Stimulated activated CD8-positive, alpha-beta memory T cell treated with anti-CD3 and anti-CD28 coated beads, Interleukin-12 subunit alpha, Interleukin-12 subunit beta, amount 100 ng/mL, for 4 hours (primary cell): ENCODE measurements around the gene PIK3AP1.
A peak's percentile ranks its signal among the peaks of the same experiment; 100 is the strongest.

Experiments
- DNase-seq: peaks from one replicate; pipeline ENCODE4 v3.0.0-alpha.2; 2020; ENCODE audit warnings: low read depth

Gene PIK3AP1

GRCh38 chr10:96608805-96609204 is 111.5 kb downstream of the PIK3AP1 start:
- no peak for DNase-seq

GRCh38 chr10:96608262-96608661 is 112.1 kb downstream of the PIK3AP1 start:
- no peak for DNase-seq

GRCh38 chr10:96606946-96607345 is 113.4 kb downstream of the PIK3AP1 start:
- DNase-seq, result no peak

- DNase-seq, result no peak
Observed at GRCh38 chr10:96606216-96606615, 114.1 kb downstream of the PIK3AP1 start.

DNA sequence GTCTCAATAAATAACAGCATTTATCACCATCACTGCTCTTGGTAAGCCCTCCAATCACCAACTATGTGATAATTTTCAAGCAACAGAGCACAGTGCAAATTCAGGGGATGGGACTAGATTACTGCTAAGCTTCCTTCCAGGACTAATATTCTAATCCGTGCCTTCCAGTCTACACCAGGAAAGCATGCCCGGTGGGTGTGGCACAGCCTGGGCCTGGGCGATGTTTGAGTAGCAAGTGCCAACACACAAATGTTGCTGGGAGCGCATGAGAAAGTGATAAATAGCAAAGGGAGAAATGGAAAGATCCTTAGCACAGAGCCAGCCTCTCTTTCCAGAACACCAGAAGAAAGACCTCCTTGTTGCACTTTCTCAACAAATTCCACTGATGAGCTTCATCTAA is 120.0 kb downstream of the PIK3AP1 start:
- DNase-seq, result no peak

DNA sequence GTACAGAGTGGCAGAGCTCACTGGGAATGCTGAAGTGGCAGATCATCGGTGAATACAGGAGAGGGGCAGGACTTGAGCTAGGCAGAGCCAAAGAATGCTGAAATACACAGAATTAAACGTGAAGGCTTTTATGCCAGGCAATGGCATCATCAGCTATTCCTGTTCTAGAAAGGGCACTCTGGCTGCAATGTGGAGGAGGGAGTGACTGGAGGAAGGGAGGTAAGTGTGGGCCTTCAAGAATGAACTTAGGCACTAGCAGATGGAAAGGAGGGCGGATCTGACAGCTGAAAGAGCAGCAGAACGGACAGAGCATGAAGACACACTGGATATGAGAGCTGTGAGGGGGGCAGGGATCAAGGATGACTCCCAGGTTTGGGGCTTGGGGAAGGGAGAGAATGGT is 121.5 kb downstream of the PIK3AP1 start:
- no peak for DNase-seq

DNA sequence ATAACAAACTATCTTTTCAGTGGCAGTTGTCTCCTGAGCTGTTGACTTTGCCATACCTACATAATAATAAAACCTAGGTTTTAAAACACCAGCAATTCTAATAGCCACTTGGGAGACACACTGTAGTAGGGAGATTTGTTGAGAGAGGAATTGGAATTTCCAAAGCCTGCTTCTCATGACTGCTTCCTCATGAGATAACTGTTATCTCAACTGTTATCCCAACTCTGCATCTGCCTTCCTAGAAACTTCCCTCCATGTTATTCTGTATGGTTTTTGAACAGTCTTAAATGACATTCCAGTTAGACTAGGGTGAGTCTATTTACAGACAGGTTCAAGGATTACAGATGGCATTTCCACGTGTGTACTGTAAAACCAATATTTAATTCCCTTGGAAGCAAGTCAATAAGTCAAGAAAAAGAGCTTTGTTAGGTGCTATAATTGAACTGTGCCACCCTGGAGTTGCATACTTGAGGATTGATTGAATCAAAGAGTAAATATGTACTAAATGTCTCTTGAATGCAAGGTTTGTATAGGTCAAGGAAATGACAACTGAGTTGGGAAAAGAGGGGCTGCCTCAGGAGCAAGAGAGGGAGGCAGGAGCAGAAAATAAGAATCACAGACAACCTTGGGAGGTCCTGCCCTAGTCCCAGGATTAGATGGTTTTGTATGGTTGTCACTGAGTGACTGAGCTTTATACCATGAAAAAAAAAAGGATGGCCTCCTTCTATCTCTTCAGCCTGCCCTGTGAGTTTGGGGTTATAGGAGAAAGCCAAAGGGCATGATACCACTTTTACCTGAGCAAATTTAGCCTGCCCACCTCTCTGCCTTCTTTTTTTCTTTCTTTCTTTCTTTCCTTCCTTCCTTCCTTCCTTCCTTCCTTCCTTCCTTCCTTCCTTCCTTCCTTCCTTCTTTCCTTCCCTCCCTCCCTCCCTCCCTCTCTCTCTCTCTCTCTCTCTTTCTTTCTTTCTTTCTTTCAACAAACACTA is 123.6 kb downstream of the PIK3AP1 start:
- DNase-seq, result no peak

- DNase-seq, result no peak
Observed at GRCh38 chr10:96595741-96596140, 124.6 kb downstream of the PIK3AP1 start.

DNA sequence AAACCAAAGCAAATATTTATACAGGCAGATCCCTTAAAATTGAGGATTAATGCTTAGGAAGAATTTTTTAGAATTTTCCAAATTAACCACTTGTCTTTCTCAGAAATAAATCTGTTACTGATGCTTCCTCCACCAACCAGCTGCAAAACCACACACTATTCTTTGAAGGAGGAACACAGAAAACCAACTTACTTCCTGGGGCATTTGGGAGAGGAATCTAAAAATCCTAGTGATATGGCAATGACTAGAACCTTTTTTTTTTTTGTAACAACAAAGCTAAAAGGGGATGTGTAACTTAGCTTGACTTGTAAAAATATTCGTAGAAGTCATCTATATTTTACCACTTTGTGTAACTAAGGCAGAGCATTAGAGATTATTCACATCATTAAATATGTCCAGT is 128.4 kb downstream of the PIK3AP1 start:
- no peak for DNase-seq

DNA sequence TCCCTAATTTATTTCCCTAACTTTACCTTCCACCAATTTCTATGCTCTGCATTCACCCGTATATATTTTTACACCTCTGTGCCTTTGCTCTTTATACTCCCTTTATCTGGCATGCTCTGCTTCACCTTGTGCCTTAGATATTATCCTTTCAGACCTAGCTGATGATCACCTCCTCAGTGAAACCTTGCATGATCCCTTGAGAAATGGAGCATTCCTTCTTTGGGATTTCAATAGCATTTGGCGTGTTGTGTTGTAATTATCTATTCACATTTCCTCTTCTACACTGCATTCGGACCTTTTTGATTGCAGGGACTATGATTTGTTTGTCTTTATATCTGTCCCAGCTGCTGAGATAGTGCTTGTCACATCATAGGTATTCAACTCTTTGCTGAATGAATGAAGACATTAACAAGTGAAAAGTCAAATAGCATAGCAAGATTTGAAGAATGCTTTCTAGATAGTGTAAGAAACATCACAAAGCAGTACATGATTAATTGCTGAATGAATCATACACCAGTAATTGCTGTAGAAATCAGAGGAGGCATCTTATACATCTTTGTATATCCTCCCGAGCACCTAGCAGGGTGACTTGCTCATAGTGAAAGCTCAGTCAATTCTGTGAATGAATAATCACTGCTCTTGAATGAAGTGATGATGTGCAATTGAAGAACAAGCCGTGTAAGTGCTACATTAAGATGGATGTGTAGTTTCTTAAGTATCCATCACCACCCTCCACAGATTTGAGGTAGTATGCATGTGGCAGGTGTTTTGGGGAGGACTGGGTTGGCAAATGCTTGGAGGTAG is 131.5 kb downstream of the PIK3AP1 start:
- DNase-seq, result no peak

DNA sequence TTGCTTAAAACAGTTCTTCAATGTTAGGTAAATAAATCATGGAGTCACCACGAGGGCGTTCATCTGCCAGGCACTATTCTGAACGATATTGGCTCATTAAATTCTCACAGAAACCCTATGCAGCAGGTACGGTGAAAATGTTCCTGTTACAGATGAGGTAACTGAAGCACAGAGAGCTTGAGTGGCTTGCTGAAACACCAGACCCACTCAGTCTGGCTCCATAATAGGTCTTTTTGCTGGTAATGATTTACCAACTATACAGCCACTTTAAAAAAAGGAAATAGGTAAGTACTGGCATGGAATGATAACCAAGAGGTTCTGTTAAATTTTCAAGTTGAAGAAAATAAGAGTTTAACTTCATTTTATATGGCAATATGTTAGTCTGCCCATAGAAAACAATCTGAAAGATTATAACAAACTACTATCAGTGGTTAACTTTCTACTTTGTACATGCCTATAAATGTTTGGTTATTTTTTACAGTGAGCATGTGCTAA is 132.2 kb downstream of the PIK3AP1 start:
- no peak for DNase-seq

DNA sequence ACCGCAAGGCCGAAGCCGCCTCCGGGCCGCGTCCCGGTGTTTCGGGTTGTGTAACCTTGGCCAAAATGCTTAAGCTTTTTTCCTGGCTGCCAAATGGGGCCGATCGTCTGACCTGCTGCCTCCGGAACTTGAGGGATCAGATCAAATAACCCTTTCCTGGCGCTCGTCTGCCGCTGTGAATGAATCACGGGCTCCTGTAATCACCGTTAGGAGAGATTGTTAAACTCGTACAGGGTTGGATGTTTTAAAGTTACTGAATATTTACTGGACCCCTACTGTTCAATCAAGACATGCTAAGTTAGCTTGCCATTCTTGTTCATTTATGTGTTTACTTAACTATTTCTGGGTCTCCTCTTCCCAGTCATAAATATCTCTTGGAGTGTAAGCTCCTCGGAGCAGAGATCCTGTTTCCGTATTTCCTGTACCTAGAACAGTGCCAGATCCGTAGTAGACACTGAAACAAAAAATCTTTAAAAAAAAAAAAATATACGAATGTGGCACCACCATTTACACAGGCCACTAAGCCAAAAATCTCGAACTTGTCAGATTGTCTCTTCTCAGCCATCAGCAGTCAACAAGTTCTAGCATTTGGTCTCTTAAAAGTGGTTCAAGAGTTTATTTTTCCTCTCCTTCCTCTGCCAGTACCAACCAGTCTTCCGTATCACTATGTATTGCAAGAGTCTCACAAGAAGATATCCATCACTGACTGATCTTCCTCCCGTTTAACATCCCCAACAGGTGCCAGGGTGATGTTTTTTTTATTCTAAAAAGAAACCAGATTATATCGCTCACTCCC is 132.9 kb downstream of the PIK3AP1 start:
- no peak for DNase-seq

DNA sequence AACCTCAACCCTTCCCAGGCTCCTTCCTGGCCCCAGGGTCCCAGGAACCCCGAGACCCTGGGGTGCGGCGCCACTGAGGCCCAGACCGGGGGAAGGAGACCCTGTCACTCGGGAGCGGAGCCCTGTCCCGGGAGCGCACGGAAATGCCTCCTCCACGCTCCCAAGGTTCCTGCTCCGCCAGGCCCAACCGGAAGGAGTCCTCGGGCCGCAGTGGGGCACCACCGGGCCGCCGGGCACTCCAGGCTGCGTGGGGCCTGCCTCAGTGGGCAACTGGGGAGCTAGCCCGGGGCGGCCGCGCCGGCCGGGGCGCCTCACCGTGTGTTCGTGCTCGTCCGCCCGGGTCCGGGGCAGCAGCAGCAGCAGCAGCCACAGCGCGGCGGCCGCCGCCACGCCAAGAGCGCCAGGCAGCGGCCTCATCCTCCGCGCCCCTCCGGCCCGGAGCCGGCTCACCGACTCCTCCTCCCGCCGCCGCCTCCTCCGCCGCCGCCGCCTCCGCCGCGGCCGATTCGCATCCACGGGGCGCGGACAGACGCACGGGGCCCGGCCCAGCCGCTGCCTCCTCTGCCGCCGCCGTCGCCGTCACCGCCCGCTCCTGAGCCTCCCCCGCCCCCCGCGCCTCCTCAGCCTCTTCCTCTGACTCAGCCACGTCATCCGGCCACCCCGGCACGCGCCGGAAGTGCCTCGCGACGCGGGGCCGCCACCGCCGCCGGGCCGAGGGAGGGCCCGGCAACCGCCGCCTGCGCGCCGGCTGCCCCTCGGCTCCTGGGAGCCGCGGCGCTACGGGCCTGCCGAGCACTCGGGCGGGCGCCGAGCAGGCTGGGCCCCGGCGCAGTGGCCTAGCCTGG is 133.7 kb downstream of the PIK3AP1 start, which contains the start of gene TM9SF3:
TM9SF3 (minus strand) TSS at position 594 of the 845 bp plus-strand sequence; CDS start at position 417, 177 bp downstream.
- peak; percentile 91 for DNase-seq

- no peak for DNase-seq
Observed at GRCh38 chr10:96585736-96586418, 134.4 kb downstream of the PIK3AP1 start.

DNA sequence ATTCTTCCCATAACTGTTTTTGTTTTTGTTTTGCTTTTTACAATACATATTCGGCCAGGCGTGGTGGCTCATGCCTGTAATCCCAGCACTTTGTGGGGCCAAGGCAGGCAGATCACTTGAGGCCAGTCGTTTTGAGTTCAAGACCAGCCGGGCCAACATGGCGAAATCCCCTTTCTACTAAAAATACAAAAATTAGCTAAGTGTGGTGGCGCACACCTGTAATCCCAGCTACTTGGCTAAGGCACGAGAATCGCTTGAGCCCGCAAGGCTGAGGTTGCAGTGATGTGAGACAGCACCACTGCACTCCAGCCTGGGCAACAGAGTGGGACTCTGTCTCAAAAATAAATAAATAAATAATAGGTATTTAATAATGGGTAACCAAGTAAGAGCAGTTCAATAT is 135.8 kb downstream of the PIK3AP1 start:
- no peak for DNase-seq

DNA sequence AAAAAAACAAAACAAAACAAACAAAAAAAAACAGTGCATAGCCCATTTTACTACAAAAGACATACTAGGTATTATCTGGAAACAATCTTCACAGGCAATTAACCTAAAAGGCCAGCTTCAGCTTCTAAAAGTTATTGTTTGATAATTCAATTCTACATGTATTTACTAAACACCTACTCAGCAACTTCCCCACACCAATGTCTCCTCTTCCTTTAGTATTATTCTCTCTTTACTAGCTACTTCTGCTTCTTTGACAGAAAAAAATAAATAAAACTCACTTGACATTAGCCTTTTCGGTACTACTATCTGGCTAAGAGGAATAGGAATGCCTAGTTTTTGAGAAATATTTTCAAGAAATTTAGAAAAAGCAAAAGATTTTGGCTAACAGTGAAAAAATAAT is 136.3 kb downstream of the PIK3AP1 start:
- DNase-seq, result no peak

GRCh38 chr10:96579133-96579532 is 141.2 kb downstream of the PIK3AP1 start:
- DNase-seq, result no peak

DNA sequence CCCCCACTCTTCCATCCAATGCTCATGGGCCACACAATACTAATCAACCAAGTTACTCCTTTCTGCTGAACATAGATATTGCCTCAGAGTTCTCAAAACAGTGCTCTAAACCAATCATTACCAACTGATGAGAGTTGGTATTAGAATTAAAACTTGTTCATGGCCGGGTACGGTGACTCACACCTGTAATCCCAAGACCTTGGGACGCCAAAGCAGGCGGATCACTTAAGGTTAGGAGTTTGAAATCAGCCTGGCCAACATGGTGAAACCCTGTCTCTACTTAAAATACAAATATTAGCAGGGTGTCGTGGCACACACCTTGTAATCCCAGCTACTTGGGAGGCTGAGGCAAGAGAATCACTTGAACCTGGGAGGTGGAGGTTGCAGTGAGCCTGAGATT is 141.7 kb downstream of the PIK3AP1 start:
- DNase-seq, result no peak

- no peak for DNase-seq
Observed at GRCh38 chr10:96578022-96578421, 142.3 kb downstream of the PIK3AP1 start.

DNA sequence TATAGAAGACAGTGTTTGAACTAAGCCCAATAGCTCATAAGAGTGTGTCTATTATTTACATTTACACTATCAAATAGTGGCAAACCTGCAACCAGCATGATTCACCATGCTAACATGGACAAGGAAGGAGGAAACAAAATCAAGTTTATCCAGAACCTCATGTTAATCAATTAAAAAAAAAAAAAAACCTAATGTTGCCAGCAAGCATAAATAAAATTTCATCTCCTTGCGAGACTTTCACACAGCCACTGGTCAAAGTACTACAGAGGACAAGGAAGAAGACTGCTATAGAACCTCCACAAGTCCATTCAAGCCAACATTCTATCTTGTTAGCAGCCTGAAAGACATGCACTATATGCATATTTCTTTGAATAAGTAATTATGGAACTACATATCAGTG is 143.2 kb downstream of the PIK3AP1 start:
- DNase-seq, result no peak
